Colonic mucosa (tissue), 4 donors: ENCODE results near the gene KRT85. TPM values are rescaled to one million over a fixed set of nuclear protein-coding genes. Genes with fewer than 3 reads are reported as not detected.

Experiments
- DNase-seq: peaks from one replicate; pipeline ENCODE4 v3.0.0-alpha.2; 2020
- H3K27ac ChIP-seq: fragments of 200-600 bp; one replicate; pipeline ENCODE4 v1.8.0; 2021
- H3K27me3 ChIP-seq: fragments of 200-600 bp; one replicate; pipeline ENCODE4 v1.8.0; 2021
- H3K36me3 ChIP-seq: fragments of 200-600 bp; one replicate; pipeline ENCODE4 v1.8.0; 2021
- H3K4me1 ChIP-seq: fragments of 200-600 bp; one replicate; pipeline ENCODE4 v1.8.0; 2021; ENCODE audit warnings: mild to moderate bottlenecking
- H3K4me3 ChIP-seq: fragments of 200-600 bp; one replicate; pipeline ENCODE4 v1.8.0; 2021
- H3K9ac ChIP-seq, 2 donors: one replicate each; pipeline ENCODE4 v1.7.0; 2013; ENCODE audit warnings: control low read depth in 2 of 2, low read depth in 2 of 2, low read length in 2 of 2
- H3K9me3 ChIP-seq: fragments of 200-600 bp; one replicate; pipeline ENCODE4 v1.8.0; 2021
- CTCF ChIP-seq: fragments of 200-600 bp; IDR thresholded peaks from one replicate; pipeline ENCODE4 v1.8.0; 2022; ENCODE audit warnings: antibody characterized with exemption, mild to moderate bottlenecking
- intact Hi-C: fragments of 100-400 bp; cut with DNase I; formaldehyde crosslinking; loops from one replicate; pipeline ENCODE4 v1.14.1; 2022
- total RNA-seq, 2 donors: library from RNA; stranded (reverse); fragmentation: NEBNext Ultra II Directional in 1 of 2; extraction: Animal tissue kit (Norgen Biotek cat#: 25700) in 1 of 2; gene quantifications; one replicate each; pipeline ENCODE4 v1.2.1, GENCODE V29; 2021
- donor health status: healthy.
- donor health status: DM: no; HTN: no; CAD: no.
- donor health status: DM: no; HTN: no; CAD: no.

The KRT85 gene
- total RNA-seq, 2 donors from 2014 or later = not detected

DNA sequence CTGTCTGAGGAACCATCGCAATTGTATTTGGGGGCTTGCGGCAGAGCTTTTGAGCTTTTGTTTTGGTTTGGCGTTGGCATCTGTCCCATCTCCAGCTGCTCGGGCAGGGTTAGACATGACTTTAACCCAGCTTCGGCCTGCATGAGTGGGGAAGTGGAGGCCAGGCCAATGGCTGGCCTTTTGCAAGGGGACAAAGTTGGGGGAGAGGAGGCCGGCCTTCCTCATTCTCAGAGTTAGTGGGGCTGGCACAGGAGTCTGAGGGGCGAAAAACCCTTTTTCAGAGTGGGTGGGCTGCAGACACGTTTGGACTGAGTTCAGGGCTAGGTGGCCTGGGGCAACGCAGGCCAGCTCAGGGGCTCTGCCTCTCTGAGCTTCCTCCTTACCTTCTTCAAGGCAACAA, 33.6 kb upstream of the KRT85 start:
- H3K9me3 ChIP-seq = no peaks in the 10 kb centered on the region
- no peak for TF ChIP-seq CTCF
- no peak overlapping the region for H3K27ac ChIP-seq
- H3K9ac ChIP-seq = no peak overlapping the region
- H3K27me3 ChIP-seq = no peaks in the 10 kb centered on the region
- no peaks in the 10 kb centered on the region for H3K4me1 ChIP-seq
- no peak for DNase-seq
- H3K36me3 ChIP-seq = no peaks in the 10 kb centered on the region
- intact Hi-C loops = no loop called here
- H3K4me3 ChIP-seq = no peak overlapping the region

DNA sequence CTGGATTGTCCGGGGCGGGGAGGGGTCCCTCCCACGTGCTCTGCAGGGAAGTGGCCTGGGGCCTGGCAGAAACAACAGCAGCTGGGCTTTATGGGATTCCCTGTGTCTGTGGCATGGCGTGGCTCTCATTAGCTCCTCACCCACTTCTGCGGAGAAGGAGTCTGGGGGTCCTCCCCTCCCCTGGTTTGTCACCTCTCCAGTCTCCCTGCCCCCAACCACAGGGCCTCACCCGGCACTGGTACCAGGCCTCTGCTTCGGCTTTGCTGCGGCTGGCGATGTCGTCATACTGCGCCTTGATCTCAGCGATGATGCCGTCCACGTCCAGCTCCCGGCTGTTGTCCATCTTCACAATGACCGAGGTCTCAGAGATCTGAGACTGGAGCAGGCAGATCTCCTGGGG, 32.5 kb upstream of the KRT85 start:
- Histone ChIP-seq H3K4me1 (no peaks in the 10 kb centered on the region), H3K27ac (no peak overlapping the region)
- no peak for TF ChIP-seq CTCF

DNA sequence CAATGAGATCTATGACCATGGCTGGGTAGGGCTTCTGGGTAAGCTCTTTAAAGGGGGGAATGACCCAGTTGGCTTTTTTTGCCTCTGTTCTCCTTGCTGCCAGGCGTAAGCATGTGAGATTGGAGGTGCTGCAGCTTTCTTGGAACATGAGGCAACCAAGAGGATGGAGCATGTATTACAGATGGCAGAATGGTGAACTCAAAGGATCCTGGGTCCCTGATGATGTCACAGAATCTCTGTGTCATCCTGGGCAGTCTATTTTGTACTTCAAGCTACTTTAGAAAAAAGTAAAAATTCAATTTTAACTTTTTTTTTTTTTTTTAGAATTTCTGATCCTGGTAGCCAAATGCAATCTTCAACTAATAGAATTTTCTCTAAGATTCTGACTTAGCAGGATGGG, 30.9 kb upstream of the KRT85 start:
- intact Hi-C loops = no loop called here
- Histone ChIP-seq H3K4me3 (no peak overlapping the region), H3K27me3 (no peaks in the 10 kb centered on the region), H3K9ac (no peak overlapping the region), H3K4me1 (no peaks in the 10 kb centered on the region), H3K27ac (no peak overlapping the region), H3K9me3 (no peaks in the 10 kb centered on the region), H3K36me3 (no peaks in the 10 kb centered on the region)
- no peak for TF ChIP-seq CTCF
- no peak for DNase-seq

More for the DNA sequence above, 32.5 kb upstream of the KRT85 start:
- Histone ChIP-seq H3K4me3 (no peak overlapping the region), H3K27me3 (no peaks in the 10 kb centered on the region), H3K36me3 (no peaks in the 10 kb centered on the region), H3K9me3 (no peaks in the 10 kb centered on the region), H3K9ac (no peak overlapping the region)
- intact Hi-C loops = no loop called here
- no peak for DNase-seq

- no peak overlapping the region for H3K4me3 ChIP-seq
- H3K9ac ChIP-seq = no peak overlapping the region
- no peaks in the 10 kb centered on the region for H3K36me3 ChIP-seq
- intact Hi-C loops = no loop called here
- DNase-seq = no peak
- no peaks in the 10 kb centered on the region for H3K27me3 ChIP-seq
- H3K9me3 ChIP-seq = no peaks in the 10 kb centered on the region
- TF ChIP-seq CTCF = no peak
- no peaks in the 10 kb centered on the region for H3K4me1 ChIP-seq
- H3K27ac ChIP-seq = no peak overlapping the region
These were observed 29.4 kb upstream of the KRT85 start for GRCh38 chr12:52396656-52397055.

DNA sequence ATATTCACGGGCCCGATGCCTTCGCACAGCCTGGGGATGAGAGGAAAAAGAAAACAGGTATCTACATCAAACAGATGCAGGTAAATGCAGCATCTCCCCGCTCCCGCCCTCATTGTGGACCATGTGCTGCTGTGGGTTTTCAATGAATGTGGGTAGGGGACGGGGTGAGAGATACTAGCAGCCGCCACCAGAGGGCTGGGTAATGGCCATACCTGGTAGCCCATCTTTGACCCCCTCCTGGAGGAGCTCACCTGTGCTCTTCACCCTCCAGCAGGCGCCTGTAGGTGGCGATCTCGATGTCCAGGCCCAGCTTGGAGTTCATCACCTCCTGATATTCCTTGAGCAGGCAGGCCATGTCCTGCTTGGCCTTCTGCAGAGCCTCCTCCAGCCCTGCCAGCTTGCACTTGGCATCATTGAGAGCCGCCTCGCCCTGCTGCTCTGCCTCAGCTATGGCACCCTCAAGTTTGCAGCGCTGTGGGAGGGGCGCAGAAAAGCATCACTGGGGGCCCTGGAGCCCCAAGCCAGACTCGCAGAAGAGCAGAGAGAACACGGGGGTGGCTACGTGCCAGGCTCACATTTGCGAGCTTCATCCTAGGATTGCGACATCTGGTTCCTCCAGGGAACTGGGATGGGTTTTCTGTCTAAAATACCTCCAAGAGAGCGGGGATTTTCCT, 28.6 kb upstream of the KRT85 start:
- peak; percentile 34 for TF ChIP-seq CTCF
- no peak overlapping the region for H3K27ac ChIP-seq
- H3K4me1 ChIP-seq = no peaks in the 10 kb centered on the region
- H3K36me3 ChIP-seq = no peaks in the 10 kb centered on the region
- H3K27me3 ChIP-seq = no peaks in the 10 kb centered on the region
- intact Hi-C loops = no loop called here
- peak; percentile 40 for DNase-seq
- no peaks in the 10 kb centered on the region for H3K9me3 ChIP-seq
- H3K4me3 ChIP-seq = no peak overlapping the region
- H3K9ac ChIP-seq = no peak overlapping the region
